Activated CD8-positive, alpha-beta T cell treated with anti-CD3 and anti-CD28 coated beads for 36 hours (primary cell): ENCODE results near the gene TTYH1. TPM values are rescaled to one million over a fixed set of nuclear protein-coding genes. Genes with fewer than 3 reads are reported as not detected.

Experiments used
- ATAC-seq: fragments of 200-7000 bp; cut with Tn5 transposase; one replicate; pipeline ENCODE4 v1.10.0; 2021; ENCODE audit warnings: mild to moderate bottlenecking, moderate library complexity
- CTCF ChIA-PET: fragments of 350-600 bp; sonication (Branson Sonifier 250); formaldehyde crosslinking; loops from one replicate; lab custom pipeline; 2021; ENCODE audit warnings: antibody characterized with exemption; lab: Charles Lee
- POLR2A ChIA-PET: fragments of 350-600 bp; sonication (Branson Sonifier 250); formaldehyde crosslinking; loops from one replicate; lab custom pipeline; 2021; ENCODE audit warnings: antibody characterized with exemption; lab: Charles Lee
- DNase-seq: peaks from one replicate; pipeline ENCODE4 v3.0.0-alpha.2; 2020
- H3K27ac Mint-ChIP-seq: one replicate; pipeline ENCODE4 v1.8.0; 2021; ENCODE audit warnings: mild to moderate bottlenecking, mixed read lengths
- H3K27me3 Mint-ChIP-seq: one replicate; pipeline ENCODE4 v1.8.0; 2021; ENCODE audit warnings: mixed read lengths
- H3K36me3 Mint-ChIP-seq: one replicate; pipeline ENCODE4 v1.8.0; 2021; ENCODE audit warnings: low read depth, mixed read lengths
- H3K4me1 Mint-ChIP-seq: one replicate; pipeline ENCODE4 v1.8.0; 2021; ENCODE audit warnings: low read depth, mixed read lengths
- H3K4me3 Mint-ChIP-seq: one replicate; pipeline ENCODE4 v1.8.0; 2021; ENCODE audit warnings: mild to moderate bottlenecking, moderate library complexity, mixed read lengths
- H3K9me3 Mint-ChIP-seq: one replicate; pipeline ENCODE4 v1.8.0; 2021; ENCODE audit warnings: mixed read lengths
- intact Hi-C: fragments of 100-400 bp; cut with micrococcal nuclease; formaldehyde crosslinking; loops from one replicate; pipeline ENCODE4 v1.10.0; 2022
- total RNA-seq, 2 experiments: library from RNA; stranded (reverse); gene quantifications; one replicate each; pipeline ENCODE4 v1.2.3, GENCODE V29; 2021
- TF ChIP-seq, protein P1 (sequence below): fragments of 200-600 bp; IDR thresholded peaks from one replicate; pipeline ENCODE4 v1.8.0; 2022; ENCODE audit warnings: antibody characterized with exemption, mild to moderate bottlenecking

The TTYH1 gene
- total RNA-seq, 2 experiments from 2014 or later = 0.70 TPM; not detected in 1

- intact Hi-C loops = no loop called here
- CTCF ChIA-PET = no interaction called here
- Mint-ChIP-seq H3K9me3 (no peaks in the 10 kb centered on the region), H3K27me3 (no peaks in the 10 kb centered on the region), H3K4me1 (peaks cover 29% of the 10 kb centered on the region), H3K4me3 (no peak overlapping the region), H3K27ac (no peak overlapping the region), H3K36me3 (peaks cover 70% of the 10 kb centered on the region)
- DNase-seq (no peak), ATAC-seq (no peak)
- TF ChIP-seq, protein P1, sequence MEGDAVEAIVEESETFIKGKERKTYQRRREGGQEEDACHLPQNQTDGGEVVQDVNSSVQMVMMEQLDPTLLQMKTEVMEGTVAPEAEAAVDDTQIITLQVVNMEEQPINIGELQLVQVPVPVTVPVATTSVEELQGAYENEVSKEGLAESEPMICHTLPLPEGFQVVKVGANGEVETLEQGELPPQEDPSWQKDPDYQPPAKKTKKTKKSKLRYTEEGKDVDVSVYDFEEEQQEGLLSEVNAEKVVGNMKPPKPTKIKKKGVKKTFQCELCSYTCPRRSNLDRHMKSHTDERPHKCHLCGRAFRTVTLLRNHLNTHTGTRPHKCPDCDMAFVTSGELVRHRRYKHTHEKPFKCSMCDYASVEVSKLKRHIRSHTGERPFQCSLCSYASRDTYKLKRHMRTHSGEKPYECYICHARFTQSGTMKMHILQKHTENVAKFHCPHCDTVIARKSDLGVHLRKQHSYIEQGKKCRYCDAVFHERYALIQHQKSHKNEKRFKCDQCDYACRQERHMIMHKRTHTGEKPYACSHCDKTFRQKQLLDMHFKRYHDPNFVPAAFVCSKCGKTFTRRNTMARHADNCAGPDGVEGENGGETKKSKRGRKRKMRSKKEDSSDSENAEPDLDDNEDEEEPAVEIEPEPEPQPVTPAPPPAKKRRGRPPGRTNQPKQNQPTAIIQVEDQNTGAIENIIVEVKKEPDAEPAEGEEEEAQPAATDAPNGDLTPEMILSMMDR = no peak
- POLR2A ChIA-PET = interaction anchor here (1.4 kb wide), 1 partner anchor 17 kb away, joined by 4 read pairs; no protein-coding TSS in a partner anchor
These were observed 40.6 kb downstream of the TTYH1 start for GRCh38 chr19:54455786-54456422.

DNA sequence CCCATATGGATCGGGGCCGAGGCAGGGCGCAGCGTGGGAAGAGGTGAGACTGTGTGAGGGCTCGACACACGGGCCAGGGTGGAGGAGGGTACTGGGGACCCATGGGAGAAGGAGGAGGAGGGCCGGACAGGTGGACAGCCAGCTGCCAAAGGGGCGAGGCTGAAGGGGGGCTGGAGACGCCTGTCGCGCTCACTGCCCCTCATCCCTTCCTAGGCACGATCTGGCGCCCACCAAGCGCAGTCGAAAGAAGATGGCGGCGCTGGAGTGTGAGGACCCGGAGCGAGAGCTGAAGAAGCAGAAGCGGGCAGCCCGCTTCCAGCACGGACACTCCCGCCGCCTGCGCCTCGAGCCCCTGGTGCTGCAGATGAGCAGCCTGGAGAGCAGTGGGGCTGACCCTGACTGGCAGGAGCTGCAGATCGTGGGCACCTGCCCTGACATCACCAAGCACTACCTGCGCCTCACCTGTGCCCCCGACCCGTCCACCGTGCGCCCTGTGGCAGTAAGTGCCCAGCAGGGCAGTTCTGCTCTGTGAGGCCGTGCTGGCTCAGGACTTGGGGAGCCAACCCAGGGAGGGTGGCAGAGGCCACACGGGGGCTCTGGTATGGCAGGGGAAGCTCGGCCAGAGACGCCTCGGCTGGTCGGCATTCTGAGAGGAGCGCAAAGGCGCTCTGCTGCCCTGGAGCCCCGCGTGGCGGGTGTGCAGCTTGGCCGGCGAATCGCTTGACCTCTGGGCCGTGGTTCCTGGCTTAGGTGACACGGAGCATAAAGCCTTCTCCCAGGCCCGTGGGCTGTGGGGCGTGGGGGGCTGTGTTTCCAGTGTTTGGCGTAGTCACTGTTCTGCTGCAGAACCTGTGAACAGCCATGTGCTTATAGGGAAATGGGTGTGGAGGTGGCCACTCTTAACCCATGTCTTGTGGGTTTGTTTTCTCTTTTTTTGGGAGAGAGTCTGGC lies 41.4 kb downstream of the TTYH1 start:
- H3K27ac Mint-ChIP-seq = no peak overlapping the region
- TF ChIP-seq, protein P1 = no peak
- POLR2A ChIA-PET = interaction anchor here (0.7 kb wide), 1 partner anchor 8 kb away, joined by 3 read pairs; no protein-coding TSS in a partner anchor
- ATAC-seq = no peak
- H3K36me3 Mint-ChIP-seq = peaks cover 68% of the 10 kb centered on the region
- no peak overlapping the region for H3K4me3 Mint-ChIP-seq
- peaks cover 25% of the 10 kb centered on the region for H3K4me1 Mint-ChIP-seq
- no peaks in the 10 kb centered on the region for H3K27me3 Mint-ChIP-seq
- intact Hi-C loops = no loop called here
- H3K9me3 Mint-ChIP-seq = no peaks in the 10 kb centered on the region
- no peak for DNase-seq
- CTCF ChIA-PET = no interaction called here

DNA sequence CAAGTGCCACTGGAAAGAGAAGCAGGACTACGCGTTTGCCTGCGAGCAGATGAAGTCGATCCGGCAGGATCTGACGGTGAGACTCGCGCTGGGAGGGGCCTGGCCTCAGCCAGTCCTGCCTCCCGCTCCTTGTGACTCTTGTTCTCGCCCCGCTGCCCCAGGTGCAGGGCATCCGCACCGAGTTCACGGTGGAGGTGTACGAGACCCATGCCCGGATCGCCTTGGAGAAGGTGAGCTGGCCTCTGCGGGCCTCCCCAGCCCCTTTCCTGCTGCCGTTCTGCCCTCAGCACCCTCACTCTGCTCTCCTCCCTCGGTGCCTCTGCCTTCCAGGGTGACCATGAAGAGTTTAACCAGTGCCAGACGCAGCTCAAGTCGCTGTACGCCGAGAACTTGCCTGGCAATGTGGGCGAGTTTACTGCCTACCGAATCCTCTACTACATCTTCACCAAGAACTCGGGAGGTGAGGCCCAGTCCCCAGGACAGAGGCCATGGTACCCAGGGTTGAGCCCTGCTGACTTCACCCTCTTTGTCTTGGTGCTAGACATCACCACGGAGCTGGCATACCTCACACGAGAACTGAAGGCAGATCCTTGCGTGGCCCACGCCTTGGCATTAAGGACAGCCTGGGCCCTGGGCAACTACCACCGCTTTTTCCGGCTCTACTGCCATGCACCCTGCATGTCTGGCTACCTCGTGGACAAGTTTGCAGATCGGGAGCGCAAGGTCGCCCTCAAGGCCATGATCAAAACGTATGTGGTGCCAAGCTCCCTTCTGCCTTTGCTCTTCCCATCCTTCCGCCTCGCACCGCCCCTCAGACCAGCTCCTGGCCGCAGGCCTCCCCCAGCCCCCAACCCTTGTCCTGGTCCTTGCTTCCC lies 42.7 kb downstream of the TTYH1 start:
- ChIA-PET POLR2A (interaction anchor here (0.6 to 2.8 kb wide), 2 partner anchors 9 to 288 kb away, joined by 3 to 35 read pairs; partner anchors contain the start of gene LENG8), CTCF (no interaction called here)
- Mint-ChIP-seq H3K9me3 (no peaks in the 10 kb centered on the region), H3K4me3 (no peak overlapping the region), H3K27me3 (no peaks in the 10 kb centered on the region), H3K27ac (no peak overlapping the region), H3K36me3 (peaks cover 62% of the 10 kb centered on the region), H3K4me1 (peaks cover 23% of the 10 kb centered on the region)
- ATAC-seq (no peak), DNase-seq (no peak)
- TF ChIP-seq, protein P1 = no peak
- intact Hi-C loops = no loop called here

GRCh38 chr19:54458648-54459281 lies 43.5 kb downstream of the TTYH1 start:
- H3K4me3 Mint-ChIP-seq = no peak overlapping the region
- ATAC-seq = no peak
- peaks cover 56% of the 10 kb centered on the region for H3K36me3 Mint-ChIP-seq
- no peaks in the 10 kb centered on the region for H3K27me3 Mint-ChIP-seq
- ChIA-PET CTCF (no interaction called here), POLR2A (interaction anchor here (0.6 to 2.8 kb wide), 2 partner anchors 9 to 288 kb away, joined by 3 to 35 read pairs; partner anchors contain the start of gene LENG8)
- TF ChIP-seq, protein P1 = no peak
- DNase-seq = no peak
- intact Hi-C loops = no loop called here
- H3K27ac Mint-ChIP-seq = peak overlapping the region; percentile 53
- H3K9me3 Mint-ChIP-seq = no peaks in the 10 kb centered on the region
- peaks cover 22% of the 10 kb centered on the region for H3K4me1 Mint-ChIP-seq
